ENCODE data around the gene INTS7.

DNA sequence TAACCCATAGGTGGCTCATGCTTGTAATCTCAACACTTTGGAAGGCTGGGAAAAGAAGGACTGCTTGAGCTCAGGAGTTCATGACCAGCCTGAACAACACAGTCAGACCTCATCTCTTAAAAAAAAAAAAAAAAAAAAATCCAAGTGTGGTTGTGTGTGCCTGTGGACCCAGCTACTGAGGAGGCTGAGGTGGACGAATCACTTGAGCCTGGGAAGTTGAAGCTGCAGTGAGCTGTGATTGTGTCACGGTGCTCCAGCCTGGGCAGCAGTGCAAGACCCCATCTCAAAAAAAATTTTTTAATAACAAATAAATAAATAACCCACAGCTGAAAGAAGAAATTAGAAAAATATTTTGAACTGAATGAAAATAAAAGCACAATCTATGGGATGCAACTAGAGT, 13.8 kb downstream of the INTS7 start:
- no peak for TF ChIP-seq RAD21 (CRISPR knock-in tag; conservative IDR thresholded peaks at IDR 0.05 in 1 of 2, IDR thresholded peaks at IDR 0.05 in 1 of 2)
- no peak for TF ChIP-seq HIVEP1 (CRISPR knock-in tag; IDR thresholded peaks at IDR 0.05)
- no peak for TF ChIP-seq ZNF282 (CRISPR knock-in tag; IDR thresholded peaks at IDR 0.05)
- TF ChIP-seq ILK (tag; IDR thresholded peaks at IDR 0.05; ENCODE audit: borderline replicate concordance, low read depth) = no peak
- no peak for TF ChIP-seq ZNF778 (CRISPR knock-in tag; IDR thresholded peaks at IDR 0.05)
- TF ChIP-seq, protein P1, sequence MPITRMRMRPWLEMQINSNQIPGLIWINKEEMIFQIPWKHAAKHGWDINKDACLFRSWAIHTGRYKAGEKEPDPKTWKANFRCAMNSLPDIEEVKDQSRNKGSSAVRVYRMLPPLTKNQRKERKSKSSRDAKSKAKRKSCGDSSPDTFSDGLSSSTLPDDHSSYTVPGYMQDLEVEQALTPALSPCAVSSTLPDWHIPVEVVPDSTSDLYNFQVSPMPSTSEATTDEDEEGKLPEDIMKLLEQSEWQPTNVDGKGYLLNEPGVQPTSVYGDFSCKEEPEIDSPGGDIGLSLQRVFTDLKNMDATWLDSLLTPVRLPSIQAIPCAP (CRISPR knock-in tag; IDR thresholded peaks at IDR 0.05; ENCODE audit: borderline replicate concordance) = no peak
- TF ChIP-seq SREBF1 (IDR thresholded peaks at IDR 0.05; ENCODE audit: borderline replicate concordance, low read depth, low read length) = no peak
- no peak for TF ChIP-seq RHOXF2B (CRISPR knock-in tag; conservative IDR thresholded peaks at IDR 0.05)
- no peak for TF ChIP-seq SP1 (CRISPR knock-in tag; IDR thresholded peaks at IDR 0.05)
- TF ChIP-seq, protein P2, sequence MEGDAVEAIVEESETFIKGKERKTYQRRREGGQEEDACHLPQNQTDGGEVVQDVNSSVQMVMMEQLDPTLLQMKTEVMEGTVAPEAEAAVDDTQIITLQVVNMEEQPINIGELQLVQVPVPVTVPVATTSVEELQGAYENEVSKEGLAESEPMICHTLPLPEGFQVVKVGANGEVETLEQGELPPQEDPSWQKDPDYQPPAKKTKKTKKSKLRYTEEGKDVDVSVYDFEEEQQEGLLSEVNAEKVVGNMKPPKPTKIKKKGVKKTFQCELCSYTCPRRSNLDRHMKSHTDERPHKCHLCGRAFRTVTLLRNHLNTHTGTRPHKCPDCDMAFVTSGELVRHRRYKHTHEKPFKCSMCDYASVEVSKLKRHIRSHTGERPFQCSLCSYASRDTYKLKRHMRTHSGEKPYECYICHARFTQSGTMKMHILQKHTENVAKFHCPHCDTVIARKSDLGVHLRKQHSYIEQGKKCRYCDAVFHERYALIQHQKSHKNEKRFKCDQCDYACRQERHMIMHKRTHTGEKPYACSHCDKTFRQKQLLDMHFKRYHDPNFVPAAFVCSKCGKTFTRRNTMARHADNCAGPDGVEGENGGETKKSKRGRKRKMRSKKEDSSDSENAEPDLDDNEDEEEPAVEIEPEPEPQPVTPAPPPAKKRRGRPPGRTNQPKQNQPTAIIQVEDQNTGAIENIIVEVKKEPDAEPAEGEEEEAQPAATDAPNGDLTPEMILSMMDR (IDR thresholded peaks at IDR 0.05 in 2 of 3, conservative IDR thresholded peaks at IDR 0.05 in 1 of 3; ENCODE audit: insufficient read depth in 2 of 3, low read depth in 1 of 3, low read length in 3 of 3) = no peak
- TF ChIP-seq CEBPB (tag; IDR thresholded peaks at IDR 0.05) = no peak
- TF ChIP-seq BCOR (IDR thresholded peaks at IDR 0.05) = peak; percentile 28; the same call in 1 of the 2 replicates
- TF ChIP-seq, protein P3, sequence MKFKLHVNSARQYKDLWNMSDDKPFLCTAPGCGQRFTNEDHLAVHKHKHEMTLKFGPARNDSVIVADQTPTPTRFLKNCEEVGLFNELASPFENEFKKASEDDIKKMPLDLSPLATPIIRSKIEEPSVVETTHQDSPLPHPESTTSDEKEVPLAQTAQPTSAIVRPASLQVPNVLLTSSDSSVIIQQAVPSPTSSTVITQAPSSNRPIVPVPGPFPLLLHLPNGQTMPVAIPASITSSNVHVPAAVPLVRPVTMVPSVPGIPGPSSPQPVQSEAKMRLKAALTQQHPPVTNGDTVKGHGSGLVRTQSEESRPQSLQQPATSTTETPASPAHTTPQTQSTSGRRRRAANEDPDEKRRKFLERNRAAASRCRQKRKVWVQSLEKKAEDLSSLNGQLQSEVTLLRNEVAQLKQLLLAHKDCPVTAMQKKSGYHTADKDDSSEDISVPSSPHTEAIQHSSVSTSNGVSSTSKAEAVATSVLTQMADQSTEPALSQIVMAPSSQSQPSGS (CRISPR knock-in tag; IDR thresholded peaks at IDR 0.05) = no peak

Data from K562 (cell line).